Panc1 (cell line): Measurements from ENCODE around the gene FBXO31. TPM values are rescaled to one million over a fixed set of nuclear protein-coding genes. Genes with fewer than 3 reads are reported as not detected.
A peak's percentile ranks its signal among the peaks of the same experiment; 100 is the strongest.

Experiments used
- ATAC-seq: fragments of 200-7000 bp; cut with Tn5 transposase; 2 replicates; pipeline ENCODE4 v1.9.1; 2020; ENCODE audit warnings: mild to moderate bottlenecking, moderate library complexity
- BruUV-seq: library from RNA; stranded (reverse); fragments of 400-500 nt; replicated peaks from 2 replicates; lab custom pipeline; 2021; lab: Mats Ljungman, UMichigan
- CTCF ChIA-PET: fragments of 300-600 bp; sonication (Branson Sonifier 250); formaldehyde crosslinking; loops from one replicate; lab custom pipeline; 2022; ENCODE audit warnings: antibody characterized with exemption; lab: Charles Lee
- POLR2A ChIA-PET: fragments of 300-600 bp; sonication (Branson Sonifier 250); formaldehyde crosslinking; loops from one replicate; lab custom pipeline; 2022; ENCODE audit warnings: antibody characterized with exemption; lab: Charles Lee
- DNase-seq: peaks from one replicate; pipeline ENCODE4 v3.0.0-alpha.2; 2010; ENCODE audit warnings: low read depth, low spot score
- H3K27ac ChIP-seq: 2 replicates; pipeline ENCODE4 v1.5.1; 2011; ENCODE audit warnings: mild to moderate bottlenecking, low read length, inconsistent platforms
- H3K27me3 ChIP-seq: fragments of 200-500 bp; sonication (Bioruptor generic); 2 replicates; pipeline ENCODE4 v1.6.0; 2014; ENCODE audit warnings: low read length, inconsistent platforms; ENCODE audit not compliant: control insufficient read depth, insufficient read depth
- H3K36me3 ChIP-seq: fragments of 200-500 bp; sonication (Bioruptor generic); 2 replicates; pipeline ENCODE4 v1.5.1; 2014; ENCODE audit warnings: inconsistent platforms, mild to moderate bottlenecking, low read length, moderate library complexity; ENCODE audit not compliant: control insufficient read depth, insufficient read depth
- H3K4me1 ChIP-seq: 2 replicates; pipeline ENCODE4 v1.5.1; 2011; ENCODE audit warnings: inconsistent platforms, mild to moderate bottlenecking, low read length, moderate library complexity; ENCODE audit not compliant: control insufficient read depth, insufficient read depth
- H3K4me3 ChIP-seq, 2 experiments: 2 replicates each; pipeline ENCODE4 v1.5.1; 2011 to 2012; ENCODE audit warnings: low read depth in 2 of 2, low read length in 2 of 2, mild to moderate bottlenecking in 2 of 2, inconsistent platforms in 1 of 2, moderate library complexity in 1 of 2
- H3K9me3 ChIP-seq: fragments of 200-500 bp; sonication (Bioruptor generic); 2 replicates; pipeline ENCODE4 v1.5.1; 2014; ENCODE audit warnings: low read depth, mild to moderate bottlenecking, inconsistent platforms, low read length, moderate library complexity; ENCODE audit not compliant: control insufficient read depth, insufficient read depth
- CTCF ChIP-seq: fragments of 450-650 bp; IDR thresholded peaks from 2 replicates; pipeline ENCODE4 v1.5.1; 2017; ENCODE audit warnings: mild to moderate bottlenecking
- POLR2AphosphoS5 ChIP-seq: IDR thresholded peaks from 2 replicates; pipeline ENCODE4 v1.6.1; 2012; ENCODE audit warnings: mild to moderate bottlenecking, low read depth, low read length, moderate library complexity
- REST ChIP-seq, 2 experiments: IDR thresholded peaks; 2 replicates each; pipeline ENCODE4 v1.6.1; 2011 to 2012; ENCODE audit warnings: low read depth in 2 of 2, control low read depth in 1 of 2, low read length in 1 of 2, mild to moderate bottlenecking in 1 of 2, moderate library complexity in 1 of 2; ENCODE audit not compliant: insufficient read depth in 1 of 2
- SIN3A ChIP-seq: IDR thresholded peaks from 2 replicates; pipeline ENCODE4 v1.6.1; 2012; ENCODE audit warnings: low read depth, mild to moderate bottlenecking, low read length, moderate library complexity, borderline replicate concordance; ENCODE audit not compliant: insufficient read depth
- TCF7L2 ChIP-seq: IDR thresholded peaks from 2 replicates; pipeline ENCODE4 v1.6.1; 2011; ENCODE audit warnings: mild to moderate bottlenecking, low read depth, low read length, inconsistent platforms
- in situ Hi-C: cut with HindIII; loops from 2 replicates; pipeline ENCODE4 v1.10.0; 2016; ENCODE audit warnings: low sequenced_read_pairs, low pct_unique_long_range_greater_than_20kb
- intact Hi-C: fragments of 100-400 bp; cut with micrococcal nuclease; formaldehyde crosslinking; loops from one replicate; pipeline ENCODE4 v1.10.0; 2022; ENCODE audit not compliant: unreplicated experiment
- total RNA-seq: library from RNA; stranded (reverse); gene quantifications from one replicate; pipeline ENCODE4 v1.2.1, GENCODE V29; 2021; ENCODE audit not compliant: unreplicated experiment

FBXO31 gene
- total RNA-seq, 1 experiment from 2014 or later, result 22.4 TPM

- Histone ChIP-seq H3K27ac (no peak overlapping the region), H3K27me3 (no peaks in the 10 kb centered on the region), H3K36me3 (no peaks in the 10 kb centered on the region), H3K4me3 (no peak overlapping the region), H3K9me3 (no peaks in the 10 kb centered on the region), H3K4me1 (no peaks in the 10 kb centered on the region)
- POLR2A ChIA-PET, result no interaction called here
- in situ Hi-C loops (no loop called here), intact Hi-C loops (no loop called here)
- ATAC-seq (no peak), DNase-seq (no peak)
- no peak for TF ChIP-seq REST (IDR thresholded peaks at IDR 0.05; ENCODE audit: insufficient read depth in 1 of 2, low read depth in 2 of 2, low read length in 1 of 2)
- TF ChIP-seq POLR2AphosphoS5, result no peak
- TF ChIP-seq TCF7L2, result no peak
- no peak for TF ChIP-seq SIN3A
- TF ChIP-seq CTCF, result no peak
- BruUV-seq, result no TSS peak
- CTCF ChIA-PET, result no interaction called here
Observed at GRCh38 chr16:87325423-87325858, 58.1 kb downstream of the FBXO31 start.

- DNase-seq, result no peak
- no peak overlapping the region for H3K27ac ChIP-seq
- in situ Hi-C loops (no loop called here), intact Hi-C loops (no loop called here)
- no peaks in the 10 kb centered on the region for H3K4me1 ChIP-seq
- no peak overlapping the region for H3K4me3 ChIP-seq
- no peaks in the 10 kb centered on the region for H3K36me3 ChIP-seq
- no peaks in the 10 kb centered on the region for H3K9me3 ChIP-seq
- TF ChIP-seq CTCF, result peak; percentile 84
- TF ChIP-seq REST (IDR thresholded peaks at IDR 0.05; ENCODE audit: insufficient read depth in 1 of 2, low read depth in 2 of 2, low read length in 1 of 2), result no peak
- ChIA-PET CTCF (no interaction called here), POLR2A (no interaction called here)
- H3K27me3 ChIP-seq, result no peaks in the 10 kb centered on the region
- ATAC-seq, result peak; percentile 70
- no TSS peak for BruUV-seq
Observed at GRCh38 chr16:87324411-87325275, 58.9 kb downstream of the FBXO31 start.
